IMR-90 (cell line): ENCODE measurements around the gene TRIML2. TPM values are rescaled to one million over a fixed set of nuclear protein-coding genes. Genes with fewer than 3 reads are reported as not detected.

Experiments used
- ATAC-seq: fragments of 200-7000 bp; cut with Tn5 transposase; 2 replicates; pipeline ENCODE4 v1.9.1; 2020; ENCODE audit warnings: low read depth, mild to moderate bottlenecking, moderate library complexity
- BruUV-seq: library from RNA; stranded (reverse); fragments of 400-500 nt; replicated peaks from 2 replicates; lab custom pipeline; 2021; lab: Mats Ljungman, UMichigan
- CTCF ChIA-PET: fragments of 300-600 bp; formaldehyde crosslinking; extraction: SDS; loops from one replicate; lab custom pipeline; 2021; ENCODE audit warnings: antibody characterized with exemption; lab: Yijun Ruan, JAX
- POLR2A ChIA-PET: fragments of 300-600 bp; sonication (Branson Sonifier 250); formaldehyde crosslinking; loops from one replicate; lab custom pipeline; 2022; ENCODE audit warnings: antibody characterized with exemption; ENCODE audit not compliant: unreplicated experiment; lab: Charles Lee
- DNase-seq: peaks from one replicate; pipeline ENCODE4 v3.0.0; 2013
- H2AFZ ChIP-seq: replicated peaks from 2 replicates; pipeline ENCODE3; 2013; ENCODE audit warnings: low read length, mild to moderate bottlenecking; ENCODE audit not compliant: poor library complexity
- H2AK5ac ChIP-seq: 2 replicates; pipeline ENCODE4 v1.6.1; 2013; ENCODE audit warnings: low read depth, low read length, inconsistent platforms
- H2AK9ac ChIP-seq: replicated peaks from 2 replicates; pipeline ENCODE3; 2013; ENCODE audit warnings: mild to moderate bottlenecking, low read depth, low read length, moderate library complexity; ENCODE audit not compliant: poor library complexity
- H2BK120ac ChIP-seq: 2 replicates; pipeline ENCODE4 v1.6.1; 2013; ENCODE audit warnings: low read depth, low read length, inconsistent platforms
- H2BK15ac ChIP-seq: 3 replicates; pipeline ENCODE4 v1.6.1; 2013; ENCODE audit warnings: low read depth, low read length, inconsistent platforms
- H2BK20ac ChIP-seq: 2 replicates; pipeline ENCODE4 v1.6.1; 2013; ENCODE audit warnings: low read depth, mild to moderate bottlenecking, inconsistent platforms, low read length, moderate library complexity
- H2BK5ac ChIP-seq: 2 replicates; pipeline ENCODE4 v1.6.1; 2013; ENCODE audit warnings: mild to moderate bottlenecking, low read depth, low read length, inconsistent platforms; ENCODE audit not compliant: poor library complexity, severe bottlenecking
- H3K14ac ChIP-seq: replicated peaks from 2 replicates; pipeline ENCODE4 v1.6.1; 2013; ENCODE audit warnings: low read depth, low read length, inconsistent platforms
- H3K18ac ChIP-seq: 2 replicates; pipeline ENCODE4 v1.6.1; 2013; ENCODE audit warnings: low read depth, low read length, control low read depth
- H3K23ac ChIP-seq: 2 replicates; pipeline ENCODE4 v1.6.1; 2013; ENCODE audit warnings: low read depth, low read length, inconsistent platforms
- H3K27ac ChIP-seq: 2 replicates; pipeline ENCODE4 v1.5.1; 2013; ENCODE audit warnings: mild to moderate bottlenecking, control low read depth, low read length; ENCODE audit not compliant: insufficient read depth
- H3K27me3 ChIP-seq: 2 replicates; pipeline ENCODE4 v1.6.1; 2013; ENCODE audit warnings: low read length; ENCODE audit not compliant: control insufficient read depth, insufficient read depth
- H3K36me3 ChIP-seq: 2 replicates; pipeline ENCODE4 v1.6.1; 2013; ENCODE audit warnings: low read length, mixed read lengths; ENCODE audit not compliant: control insufficient read depth, insufficient read depth
- H3K4ac ChIP-seq: 2 replicates; pipeline ENCODE4 v1.6.1; 2013; ENCODE audit warnings: low read depth, low read length, inconsistent platforms
- H3K4me1 ChIP-seq: 2 replicates; pipeline ENCODE4 v1.6.1; 2013; ENCODE audit warnings: low read length, mixed read lengths; ENCODE audit not compliant: control insufficient read depth, insufficient read depth
- H3K4me2 ChIP-seq: 2 replicates; pipeline ENCODE4 v1.6.1; 2013; ENCODE audit warnings: low read depth, mild to moderate bottlenecking, control low read depth, low read length, moderate library complexity
- H3K4me3 ChIP-seq: 2 replicates; pipeline ENCODE4 v1.5.1; 2013; ENCODE audit warnings: low read depth, mild to moderate bottlenecking, control low read depth, low read length, moderate library complexity; ENCODE audit not compliant: insufficient read depth
- H3K56ac ChIP-seq: 2 replicates; pipeline ENCODE4 v1.6.1; 2013; ENCODE audit warnings: low read length, inconsistent platforms; ENCODE audit not compliant: insufficient read depth; ENCODE audit errors: extremely low read depth
- H3K79me1 ChIP-seq, 2 experiments: 2 replicates each; pipeline ENCODE4 v1.6.1; 2013; ENCODE audit warnings: low read length in 2 of 2, inconsistent platforms in 1 of 2, low read depth in 1 of 2
- H3K9ac ChIP-seq: 2 replicates; pipeline ENCODE4 v1.6.1; 2013; ENCODE audit warnings: low read depth, low read length, control low read depth
- H3K9me1 ChIP-seq: 2 replicates; pipeline ENCODE4 v1.6.1; 2013; ENCODE audit warnings: low read length, inconsistent platforms; ENCODE audit not compliant: insufficient read depth
- H3K9me3 ChIP-seq: 2 replicates; pipeline ENCODE4 v1.6.1; 2013; ENCODE audit warnings: low read length; ENCODE audit not compliant: control insufficient read depth, insufficient read depth
- H4K20me1 ChIP-seq: 2 replicates; pipeline ENCODE4 v1.6.1; 2013; ENCODE audit warnings: low read length, inconsistent platforms; ENCODE audit not compliant: insufficient read depth
- H4K5ac ChIP-seq: 2 replicates; pipeline ENCODE4 v1.6.1; 2013; ENCODE audit warnings: mild to moderate bottlenecking, low read depth, low read length, control low read depth
- H4K8ac ChIP-seq, 2 experiments: 2 replicates each; pipeline ENCODE4 v1.6.1; 2013; ENCODE audit warnings: low read depth in 2 of 2, low read length in 2 of 2, control low read depth in 1 of 2, inconsistent platforms in 1 of 2
- H4K91ac ChIP-seq: 2 replicates; pipeline ENCODE4 v1.6.1; 2013; ENCODE audit warnings: low read depth, low read length, inconsistent platforms; ENCODE audit not compliant: insufficient read depth
- CEBPB ChIP-seq: IDR thresholded peaks from 2 replicates; pipeline ENCODE4 v1.6.1; 2012; ENCODE audit warnings: low read depth, low read length, improper control_type of control experiment
- CTCF ChIP-seq: conservative IDR thresholded peaks from 2 replicates; pipeline ENCODE4 v1.5.1; 2012; ENCODE audit warnings: mild to moderate bottlenecking, low read depth, low read length, improper control_type of control experiment
- ELK1 ChIP-seq: fragments of 150-350 bp; IDR thresholded peaks from 2 replicates; pipeline ENCODE4 v1.6.1; 2016; ENCODE audit warnings: low read depth, mild to moderate bottlenecking, low read length, moderate library complexity, borderline replicate concordance
- MAFK ChIP-seq: IDR thresholded peaks from 2 replicates; pipeline ENCODE4 v1.6.1; 2012; ENCODE audit warnings: low read depth, low read length, improper control_type of control experiment
- MAZ ChIP-seq: IDR thresholded peaks from 2 replicates; pipeline ENCODE4 v1.6.1; 2012; ENCODE audit warnings: low read depth, mild to moderate bottlenecking, low read length, improper control_type of control experiment, moderate library complexity, borderline replicate concordance
- MXI1 ChIP-seq: IDR thresholded peaks from 2 replicates; pipeline ENCODE4 v1.6.1; 2012; ENCODE audit warnings: low read depth, mild to moderate bottlenecking, low read length, moderate library complexity, borderline replicate concordance
- POLR2A ChIP-seq: IDR thresholded peaks from 2 replicates; pipeline ENCODE4 v1.6.1; 2012; ENCODE audit warnings: mild to moderate bottlenecking, low read depth, low read length
- RAD21 ChIP-seq: IDR thresholded peaks from 2 replicates; pipeline ENCODE4 v1.6.1; 2012; ENCODE audit warnings: low read length, improper control_type of control experiment
- RCOR1 ChIP-seq: IDR thresholded peaks from 2 replicates; pipeline ENCODE4 v1.6.1; 2012; ENCODE audit warnings: mild to moderate bottlenecking, low read length, improper control_type of control experiment; ENCODE audit not compliant: insufficient replicate concordance
- RFX5 ChIP-seq: IDR thresholded peaks from 2 replicates; pipeline ENCODE4 v1.8.0; 2012; ENCODE audit warnings: low read depth, mild to moderate bottlenecking, low read length, moderate library complexity
- WGBS, 2 experiments: methylation state at CpG; one replicate each; pipeline versions ENCODE4 v1.1.5 to v1.1.7; 2013; ENCODE audit warnings: missing lambda C conversion rate in 2 of 2; ENCODE audit not compliant: insufficient read length in 1 of 2; ENCODE audit errors: extremely low coverage in 2 of 2; 5-methylcytosine and 5-hydroxymethylcytosine counted together
- dilution Hi-C: fragments of 300-500 bp; cut with HindIII; formaldehyde crosslinking; loops from one replicate; pipeline ENCODE4 v1.14.3; 2018; ENCODE audit warnings: low sequenced_read_pairs; ENCODE audit not compliant: unreplicated experiment
- in situ Hi-C: fragments of 300-500 bp; cut with MboI; formaldehyde crosslinking; loops from 3 replicates; pipeline ENCODE4 v1.14.3; 2019; ENCODE audit warnings: low sequenced_read_pairs, inconsistent platforms, mixed read lengths
- intact Hi-C: fragments of 100-400 bp; cut with micrococcal nuclease; formaldehyde crosslinking; loops from 2 replicates; pipeline ENCODE4 v1.10.0; 2022
- polyA plus RNA-seq, 3 experiments: library from polyadenylated mRNA; depleted of rRNA; stranded (reverse); fragments of >200 nt; gene quantifications; 2 replicates each; pipeline ENCODE4 v1.2.3, GENCODE V29; 2012; ENCODE audit warnings: low replicate concordance in 1 of 3
- total RNA-seq: library from RNA; depleted of rRNA; stranded (reverse); fragments of >200 nt; gene quantifications from 2 replicates; pipeline ENCODE4 v1.2.3, GENCODE V29; 2012

The TRIML2 gene
- total and polyA plus RNA-seq, 2 of the 4 experiments (the other 2 are of a cell fraction): 0.18 to 0.21 TPM

- Histone ChIP-seq H2AFZ (no peak overlapping the region), H3K4ac (no peak overlapping the region), H3K14ac (no peak overlapping the region), H3K4me3 (no peak overlapping the region), H4K5ac (no peak overlapping the region), H3K18ac (no peak overlapping the region), H3K4me2 (no peak overlapping the region), H3K4me1 (no peaks in the 10 kb centered on the region), H2BK15ac (no peak overlapping the region), H2AK5ac (no peak overlapping the region), H3K27me3 (no peaks in the 10 kb centered on the region), H3K56ac (no peak overlapping the region), H3K9me3 (peaks cover 2% of the 10 kb centered on the region; the same call in 1 of the 2 replicates), H3K27ac (no peak overlapping the region), H3K36me3 (no peaks in the 10 kb centered on the region), H3K79me1 (no peaks in the 10 kb centered on the region), H3K23ac (no peak overlapping the region), H2BK5ac (no peak overlapping the region), H2AK9ac (no peak overlapping the region), H4K8ac (no peak overlapping the region), H3K9me1 (no peaks in the 10 kb centered on the region), H2BK20ac (no peak overlapping the region), H4K91ac (no peak overlapping the region), H3K9ac (no peak overlapping the region), H4K20me1 (no peaks in the 10 kb centered on the region), H2BK120ac (no peak overlapping the region)
- no peak for ATAC-seq
- TF ChIP-seq MAFK: no peak
- no peak for TF ChIP-seq CEBPB
- TF ChIP-seq POLR2A: no peak
- TF ChIP-seq RCOR1: no peak
- TF ChIP-seq RAD21: no peak
- no peak for TF ChIP-seq ELK1
- TF ChIP-seq MXI1: no peak
- no peak for TF ChIP-seq CTCF
- TF ChIP-seq MAZ: no peak
- no peak for TF ChIP-seq RFX5
- DNase-seq: no peak
- dilution Hi-C loops: no loop called here
- ChIA-PET CTCF (no interaction called here), POLR2A (no interaction called here)
- BruUV-seq: no TSS peak
- 80% methylated on average over 3 of the region's 5 CpGs; no CpG with 5 or more reads in 1 of the 2 experiments for WGBS, 2 experiments
- intact Hi-C loops: no loop called here
- in situ Hi-C loops: no loop called here
Measured at GRCh38 chr4:188043154-188043553, 66.2 kb downstream of the TRIML2 start.
